ENCODE measurements around the gene CCDC78. TPM values are rescaled to one million over a fixed set of nuclear protein-coding genes. Genes with fewer than 3 reads are reported as not detected.
"Not testable (repeated sequence)": the region's sequence is repeated elsewhere in the genome, so short reads cannot be mapped to it uniquely, and the experiment has no call there.

The CCDC78 gene
- total RNA-seq, 1 donor from 2014 or later: 8.3 TPM

DNA sequence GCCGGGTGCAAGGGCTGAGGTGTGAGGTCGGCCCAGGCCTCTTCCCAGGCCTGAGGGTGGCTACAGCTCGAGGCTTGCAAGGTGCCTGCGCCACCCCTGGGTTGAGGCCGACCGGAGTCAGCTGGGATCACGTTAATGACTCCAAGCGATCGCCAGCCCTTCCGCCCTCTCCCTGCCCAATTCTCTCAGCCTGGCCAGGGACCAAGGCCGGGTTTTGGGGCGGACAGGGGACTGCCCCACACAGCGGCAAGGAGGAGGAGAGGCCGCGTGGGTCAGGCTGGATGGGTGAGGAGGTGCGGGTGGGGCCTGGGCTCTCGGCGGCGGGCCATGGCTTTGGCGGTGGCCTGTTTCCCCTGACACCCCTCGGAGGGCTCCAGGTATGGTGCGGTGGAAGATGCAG, 32.9 kb downstream of the CCDC78 start:
- Mint-ChIP-seq H3K4me1 (ENCODE audit: low read depth) (peaks cover 13% of the 10 kb centered on the region), H3K4me3 (ENCODE audit: low read depth) (peak overlapping the region; percentile 39), H3K27me3 (ENCODE audit: low read depth) (peaks cover 15% of the 10 kb centered on the region), H3K9me3 (no peaks in the 10 kb centered on the region), H3K27ac (no peak overlapping the region), H3K36me3 (ENCODE audit: low read depth) (peaks cover 6% of the 10 kb centered on the region)
- intact Hi-C loops (cut with micrococcal nuclease): no loop called here
- DNase-seq (ENCODE audit: low spot score): no peak

DNA sequence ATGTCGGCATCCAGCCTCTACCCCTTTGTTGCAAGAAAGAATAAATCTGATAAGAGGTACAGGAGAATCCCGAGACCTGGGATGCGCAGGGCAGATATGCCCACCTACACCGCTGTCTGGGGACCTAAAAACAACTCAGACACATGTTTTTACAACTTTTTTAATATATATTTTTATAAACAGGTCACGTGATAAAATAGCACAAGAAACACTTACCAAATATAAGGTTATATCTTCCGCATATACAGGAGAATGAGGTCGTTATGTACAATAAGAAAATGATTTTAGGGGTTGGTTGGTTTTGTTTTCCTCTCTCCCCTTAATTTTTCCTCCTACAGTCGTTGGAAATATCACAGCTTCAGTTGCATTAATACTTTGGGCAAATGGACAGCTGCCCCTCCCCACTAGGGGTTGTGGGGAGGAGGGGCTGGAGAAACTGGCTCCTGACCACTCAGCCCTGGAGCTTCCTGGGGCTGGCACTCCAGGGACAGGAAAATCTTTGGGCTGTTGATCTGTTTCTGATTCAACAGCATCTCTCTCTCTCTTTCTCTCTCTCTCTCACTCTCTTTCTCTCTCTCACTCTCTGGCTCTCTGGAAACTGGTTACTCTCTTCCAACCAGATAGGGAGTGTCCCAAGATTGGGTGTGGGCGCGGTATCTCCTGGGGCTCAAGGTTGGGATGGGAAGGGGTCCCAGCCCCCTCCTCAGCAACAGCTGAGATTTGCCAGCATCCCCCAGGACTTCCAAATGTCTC, 33.7 kb downstream of the CCDC78 start:
- Mint-ChIP-seq H3K27ac (no peak overlapping the region), H3K4me3 (ENCODE audit: low read depth) (peak overlapping the region; percentile 47), H3K4me1 (ENCODE audit: low read depth) (peaks cover 13% of the 10 kb centered on the region), H3K36me3 (ENCODE audit: low read depth) (peaks cover 6% of the 10 kb centered on the region), H3K9me3 (no peaks in the 10 kb centered on the region), H3K27me3 (ENCODE audit: low read depth) (peaks cover 15% of the 10 kb centered on the region)
- intact Hi-C loops (cut with micrococcal nuclease): no loop called here
- no peak for DNase-seq (ENCODE audit: low spot score)

DNA sequence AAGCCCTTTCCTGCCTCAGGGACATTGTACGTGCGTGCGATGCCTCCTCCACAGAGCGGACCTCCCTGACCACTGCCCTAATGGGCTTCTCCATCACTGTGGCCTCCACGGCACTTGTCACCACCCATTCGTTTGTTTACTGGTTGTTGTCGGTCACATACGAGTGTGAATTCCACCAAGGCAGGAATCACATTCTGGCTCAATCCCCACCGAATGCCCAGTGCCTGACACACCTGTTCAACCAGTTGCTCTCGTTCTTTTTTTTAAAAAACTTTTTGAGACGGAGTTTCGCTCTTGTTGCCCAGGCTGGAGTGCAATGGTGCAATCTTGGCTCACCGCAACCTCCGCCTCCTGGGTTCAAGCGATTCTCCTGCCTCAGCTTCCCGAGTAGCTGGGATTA, 35.0 kb downstream of the CCDC78 start:
- peak overlapping the region; percentile 91 for H3K4me3 Mint-ChIP-seq (ENCODE audit: low read depth)
- peaks cover 13% of the 10 kb centered on the region for H3K4me1 Mint-ChIP-seq (ENCODE audit: low read depth)
- DNase-seq (ENCODE audit: low spot score); intact Hi-C loops (cut with micrococcal nuclease); H3K36me3 Mint-ChIP-seq (ENCODE audit: low read depth); H3K9me3 Mint-ChIP-seq: not testable (repeated sequence)
- H3K27ac Mint-ChIP-seq: peak overlapping the region; percentile 70
- peaks cover 15% of the 10 kb centered on the region for H3K27me3 Mint-ChIP-seq (ENCODE audit: low read depth)

DNA sequence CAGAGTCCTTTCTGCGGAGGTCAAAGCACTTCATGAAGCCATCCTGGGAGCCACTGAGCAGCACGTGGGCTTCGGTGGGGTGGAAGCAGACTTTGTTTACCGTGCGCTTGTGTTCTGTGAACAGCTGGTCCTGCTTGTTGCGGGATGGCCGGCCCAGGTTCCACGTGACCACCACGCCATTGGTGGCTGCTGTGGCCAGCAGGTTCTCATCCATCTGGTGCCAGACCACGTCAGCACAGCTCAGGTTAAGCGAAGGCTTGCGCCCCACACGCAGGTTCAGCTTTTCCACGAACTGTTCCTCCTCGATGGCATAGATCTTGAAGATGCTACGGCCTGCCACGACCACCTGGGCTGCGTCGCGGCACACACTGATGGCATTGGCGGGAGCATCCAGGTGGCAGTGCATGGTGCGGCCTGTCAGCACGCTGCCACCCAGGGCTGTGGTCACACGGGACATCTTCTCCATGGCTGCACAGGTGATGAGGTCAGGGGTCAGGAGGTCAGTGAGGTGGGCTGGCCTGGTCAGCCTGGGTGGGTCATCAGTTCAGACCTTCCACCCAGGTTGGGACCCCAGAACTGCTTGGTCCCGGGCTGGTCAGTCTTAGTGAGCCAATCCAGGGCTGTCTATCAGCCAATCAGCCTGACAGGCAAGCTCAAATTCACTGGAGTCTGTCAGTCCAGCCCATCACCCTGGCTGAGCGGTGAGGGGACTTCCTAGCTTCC, 36.9 kb downstream of the CCDC78 start:
- Mint-ChIP-seq H3K36me3 (ENCODE audit: low read depth) (peaks cover 13% of the 10 kb centered on the region), H3K27ac (peak overlapping the region; percentile 84), H3K4me1 (ENCODE audit: low read depth) (peaks cover 9% of the 10 kb centered on the region), H3K27me3 (ENCODE audit: low read depth) (peaks cover 15% of the 10 kb centered on the region), H3K4me3 (ENCODE audit: low read depth) (peak overlapping the region; percentile 91), H3K9me3 (no peaks in the 10 kb centered on the region)
- no peak for DNase-seq (ENCODE audit: low spot score)
- intact Hi-C loops (cut with micrococcal nuclease): no loop called here

DNA sequence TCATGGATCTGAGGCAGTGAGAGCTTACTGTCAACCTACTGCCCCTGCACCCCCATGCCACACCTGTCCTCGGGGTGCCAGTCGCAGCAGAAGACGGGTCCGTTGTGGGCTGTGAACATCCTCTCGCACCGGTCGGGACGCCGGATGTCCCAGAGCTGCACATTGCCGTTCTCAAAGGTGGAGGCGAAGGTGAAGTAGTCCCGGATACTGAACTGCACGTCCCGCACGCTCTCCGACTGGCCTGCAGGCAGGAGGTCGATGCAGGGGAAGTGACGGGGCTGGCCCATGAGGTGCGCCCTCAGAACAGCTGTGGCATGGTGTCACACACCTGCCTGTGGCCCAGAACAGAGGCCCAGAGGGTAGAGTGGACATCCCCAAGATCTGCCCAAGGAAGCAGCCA, 38.7 kb downstream of the CCDC78 start:
- H3K4me3 Mint-ChIP-seq (ENCODE audit: low read depth): no peak overlapping the region
- H3K27me3 Mint-ChIP-seq (ENCODE audit: low read depth): peaks cover 4% of the 10 kb centered on the region
- intact Hi-C loops (cut with micrococcal nuclease): no loop called here
- no peaks in the 10 kb centered on the region for H3K9me3 Mint-ChIP-seq
- DNase-seq (ENCODE audit: low spot score): no peak
- H3K36me3 Mint-ChIP-seq (ENCODE audit: low read depth): peaks cover 19% of the 10 kb centered on the region
- peaks cover 11% of the 10 kb centered on the region for H3K4me1 Mint-ChIP-seq (ENCODE audit: low read depth)
- no peak overlapping the region for H3K27ac Mint-ChIP-seq

DNA sequence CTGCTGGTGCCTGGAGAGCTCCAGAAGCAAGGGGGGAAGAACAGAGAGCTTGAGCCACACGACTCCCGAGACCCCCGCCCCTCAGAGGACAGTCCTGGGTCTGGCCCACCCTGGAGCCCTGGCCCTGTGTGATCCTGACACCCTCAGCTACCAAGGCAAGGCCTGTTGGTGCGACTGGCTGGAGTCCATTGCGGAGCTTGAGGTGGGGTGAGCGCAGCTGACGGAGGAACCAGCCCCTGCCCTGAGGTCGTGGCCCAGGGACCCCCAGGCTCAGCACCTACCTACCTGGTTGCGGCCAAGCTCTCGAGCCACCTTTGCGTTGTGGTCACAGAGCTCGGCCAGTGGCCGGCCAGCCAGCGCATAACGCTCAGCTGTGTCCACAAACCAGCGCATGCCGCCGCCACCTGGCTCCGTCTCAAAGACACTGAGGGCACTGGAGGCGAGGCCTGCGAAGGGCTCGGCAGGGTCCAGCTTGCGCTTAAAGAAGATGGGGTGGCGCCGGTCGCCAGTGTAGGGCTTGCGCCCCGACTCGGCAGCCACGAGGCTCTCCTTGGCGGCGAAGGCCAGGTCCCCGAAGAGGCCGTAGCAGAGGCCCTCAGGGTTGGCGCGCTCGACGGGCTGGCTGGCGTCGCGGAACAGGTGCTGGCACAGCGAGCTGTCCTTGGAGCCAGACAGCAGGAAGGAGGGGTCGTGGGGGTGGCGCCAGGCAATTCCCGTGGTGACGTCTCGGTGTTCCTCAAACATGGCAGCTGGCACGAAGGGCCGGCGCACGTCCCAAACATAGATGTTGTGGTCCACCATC, 39.6 kb downstream of the CCDC78 start:
- H3K4me3 Mint-ChIP-seq (ENCODE audit: low read depth): peak overlapping the region; percentile 47
- DNase-seq (ENCODE audit: low spot score): no peak
- no peak overlapping the region for H3K27ac Mint-ChIP-seq

DNA sequence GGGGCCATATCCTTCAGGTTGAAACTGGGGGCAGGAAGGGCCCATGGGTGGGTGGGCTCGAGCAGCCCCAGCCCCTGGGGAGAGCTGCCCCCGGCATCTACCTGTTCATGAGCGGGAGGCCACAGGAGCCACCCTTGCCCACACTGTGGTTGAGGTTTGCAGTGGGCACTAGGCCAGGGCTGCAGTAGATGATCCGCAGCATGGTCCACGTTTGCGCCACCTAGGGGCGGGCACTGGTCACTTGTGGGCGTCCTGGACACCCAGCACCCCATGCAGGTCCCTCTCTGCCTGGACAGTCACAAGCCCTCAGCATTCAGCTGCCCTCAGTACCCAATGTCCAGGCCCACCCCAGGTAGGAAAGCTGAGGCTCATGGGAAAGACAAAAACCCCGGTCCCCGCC, 40.3 kb downstream of the CCDC78 start:
- Mint-ChIP-seq H3K4me1 (ENCODE audit: low read depth) (peaks cover 18% of the 10 kb centered on the region), H3K4me3 (ENCODE audit: low read depth) (peak overlapping the region; percentile 47), H3K27ac (no peak overlapping the region), H3K9me3 (no peaks in the 10 kb centered on the region), H3K36me3 (ENCODE audit: low read depth) (peaks cover 34% of the 10 kb centered on the region), H3K27me3 (ENCODE audit: low read depth) (no peaks in the 10 kb centered on the region)
- intact Hi-C loops (cut with micrococcal nuclease): no loop called here
- DNase-seq (ENCODE audit: low spot score): no peak

More for the DNA sequence above, 39.6 kb downstream of the CCDC78 start:
- peaks cover 28% of the 10 kb centered on the region for H3K36me3 Mint-ChIP-seq (ENCODE audit: low read depth)
- H3K4me1 Mint-ChIP-seq (ENCODE audit: low read depth): peaks cover 13% of the 10 kb centered on the region
- intact Hi-C loops (cut with micrococcal nuclease): no loop called here
- H3K27me3 Mint-ChIP-seq (ENCODE audit: low read depth): no peaks in the 10 kb centered on the region
- H3K9me3 Mint-ChIP-seq: no peaks in the 10 kb centered on the region

DNA sequence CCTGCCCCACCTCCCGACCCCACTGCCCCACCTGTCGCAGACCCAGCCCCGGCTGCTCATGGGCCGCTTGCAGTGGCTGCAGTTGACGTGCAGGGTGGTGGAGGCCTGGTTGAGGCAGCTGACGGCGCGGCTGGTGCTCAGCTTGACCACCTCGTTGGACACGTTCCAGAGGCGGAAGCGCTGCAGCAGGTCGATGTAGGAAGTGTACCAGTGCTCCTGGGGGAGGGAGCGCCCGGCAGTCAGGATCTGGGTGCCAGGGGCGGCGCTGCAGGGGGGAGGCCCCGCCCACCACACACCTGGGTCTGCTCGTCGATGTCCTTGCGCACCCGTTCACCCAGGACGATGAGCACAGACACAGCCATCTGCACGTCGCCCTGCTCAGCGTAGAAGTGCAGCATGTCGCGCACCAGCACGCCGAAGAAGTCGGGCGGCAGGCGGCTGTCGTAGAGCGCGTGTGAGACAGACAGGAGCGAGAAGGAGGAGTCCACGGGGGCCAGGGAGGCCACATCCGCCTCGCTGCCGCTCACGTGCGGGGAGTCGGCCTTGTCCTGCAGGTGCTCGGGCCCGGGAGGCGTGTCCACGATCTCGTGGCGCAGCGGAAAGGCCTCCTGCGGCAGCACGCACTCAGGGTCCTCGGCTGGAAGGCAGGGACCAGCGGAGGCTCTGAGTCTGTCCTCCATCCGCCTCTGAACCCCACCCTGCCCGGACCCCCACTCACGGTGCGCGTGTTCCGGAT, 41.1 kb downstream of the CCDC78 start:
- Mint-ChIP-seq H3K27me3 (ENCODE audit: low read depth) (no peaks in the 10 kb centered on the region), H3K36me3 (ENCODE audit: low read depth) (peaks cover 33% of the 10 kb centered on the region), H3K4me1 (ENCODE audit: low read depth) (peaks cover 18% of the 10 kb centered on the region), H3K27ac (no peak overlapping the region), H3K9me3 (no peaks in the 10 kb centered on the region), H3K4me3 (ENCODE audit: low read depth) (no peak overlapping the region)
- no peak for DNase-seq (ENCODE audit: low spot score)
- intact Hi-C loops (cut with micrococcal nuclease): loop anchor here (5.0 kb wide), 2 partner anchors 48 to 98 kb away; partner anchors contain the start of gene METTL26

DNA sequence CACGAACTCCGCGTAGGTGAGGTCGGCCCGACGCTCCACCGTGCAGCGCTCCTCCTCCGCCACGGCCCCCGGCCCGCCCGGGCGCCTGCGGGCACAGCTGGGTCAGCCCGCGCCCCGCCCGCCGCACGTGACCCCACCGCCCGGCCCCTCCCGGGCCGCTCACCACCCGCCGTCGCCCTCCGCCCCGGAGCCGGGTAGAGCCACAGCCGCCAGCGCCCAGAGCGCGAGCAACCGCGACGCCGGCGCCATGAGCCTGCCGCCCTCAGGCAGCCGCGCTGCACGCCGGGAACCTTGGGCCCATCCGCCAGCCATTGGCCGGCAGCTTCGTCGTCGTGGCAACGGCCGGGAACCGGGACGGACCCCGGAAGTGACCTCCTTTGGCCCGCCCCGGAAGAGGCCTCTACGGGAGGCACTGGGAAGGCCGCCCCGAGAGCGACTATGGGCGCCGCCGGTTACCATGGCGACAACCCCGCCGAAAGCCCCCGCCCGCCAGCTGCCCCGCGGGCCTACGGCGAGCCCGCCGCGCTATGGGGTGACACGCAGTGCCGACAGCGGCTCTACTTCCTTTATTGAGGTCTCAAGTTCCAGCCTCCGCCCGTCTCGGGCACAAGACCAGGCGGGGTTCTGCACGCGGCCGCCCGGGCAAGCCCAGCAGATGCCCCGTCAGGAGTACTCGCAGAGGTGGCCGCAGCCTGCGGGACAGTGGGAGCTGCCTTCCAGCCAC, 42.0 kb downstream of the CCDC78 start, which contains the start of gene JMJD8:
TSS of gene JMJD8 (minus strand) at position 264 of the 724 bp plus-strand sequence. CDS start at position 249, 15 bp downstream.
- H3K9me3 Mint-ChIP-seq: no peaks in the 10 kb centered on the region
- DNase-seq (ENCODE audit: low spot score): peak; percentile 95
- peak within 1 kb of the TSS; percentile 52 for H3K27ac Mint-ChIP-seq
- peak within 1 kb of the TSS; percentile 76 for H3K4me3 Mint-ChIP-seq (ENCODE audit: low read depth)
- no peaks in the 10 kb centered on the region for H3K27me3 Mint-ChIP-seq (ENCODE audit: low read depth)
- peaks cover 32% of the 10 kb centered on the region for H3K36me3 Mint-ChIP-seq (ENCODE audit: low read depth)
- intact Hi-C loops (cut with micrococcal nuclease): loop anchor here (5.0 kb wide), 2 partner anchors 47 to 97 kb away; partner anchors contain the start of gene METTL26
- H3K4me1 Mint-ChIP-seq (ENCODE audit: low read depth): peaks cover 15% of the 10 kb centered on the region

DNA sequence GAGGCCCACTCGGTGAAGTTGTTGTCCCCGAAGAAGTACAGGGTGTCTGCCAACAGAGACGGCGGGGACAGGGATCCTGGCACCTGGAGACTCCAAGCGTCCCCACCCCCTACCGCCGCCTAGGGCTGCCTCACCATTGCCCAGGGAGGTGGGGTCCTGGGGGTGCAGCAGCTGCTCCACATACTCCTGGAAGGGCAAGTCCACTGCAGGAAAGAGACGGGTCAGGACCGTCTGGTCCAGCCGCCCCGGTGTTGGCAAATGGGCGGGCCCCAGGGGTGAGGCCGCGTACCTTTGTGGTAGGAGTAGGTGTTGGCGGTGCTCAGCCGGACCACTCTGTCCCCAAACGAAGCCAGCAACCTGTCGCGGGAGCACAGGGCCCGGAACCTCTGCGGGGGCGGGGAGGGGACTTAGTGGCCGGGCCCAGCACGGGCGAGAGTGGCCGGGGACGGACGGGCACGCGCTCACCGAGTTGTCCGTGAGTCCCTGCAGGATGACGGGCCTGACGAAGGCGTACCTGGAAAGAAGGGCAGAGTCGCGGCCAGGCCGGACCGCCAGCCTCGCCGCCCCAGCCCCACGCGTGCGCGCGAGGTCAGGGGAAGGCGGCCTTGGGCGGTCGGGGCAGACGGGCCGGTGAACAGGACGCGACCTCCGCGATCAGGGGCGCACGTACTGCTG, 42.7 kb downstream of the CCDC78 start:
- H3K27ac Mint-ChIP-seq: peak overlapping the region; percentile 52
- intact Hi-C loops (cut with micrococcal nuclease): loop anchor here (5.0 kb wide), 2 partner anchors 46 to 96 kb away; partner anchors contain the start of gene METTL26
- H3K27me3 Mint-ChIP-seq (ENCODE audit: low read depth): no peaks in the 10 kb centered on the region
- no peaks in the 10 kb centered on the region for H3K9me3 Mint-ChIP-seq
- peak overlapping the region; percentile 76 for H3K4me3 Mint-ChIP-seq (ENCODE audit: low read depth)
- no peak for DNase-seq (ENCODE audit: low spot score)
- H3K36me3 Mint-ChIP-seq (ENCODE audit: low read depth): peaks cover 32% of the 10 kb centered on the region
- H3K4me1 Mint-ChIP-seq (ENCODE audit: low read depth): peaks cover 14% of the 10 kb centered on the region

Data from activated T-helper 2 cell treated with anti-CD3 and anti-CD28 coated beads, Interferon-gamma antibody, Interleukin-2, Interleukin-4, amounts not matched to agents 10 μg/mL and 5 μg/mL and 100 μg/mL, durations not matched to agents 14 hours and 24 hours and 36 hours (primary cell).